ENCODE results near the gene IMP4.

The IMP4 gene

DNA sequence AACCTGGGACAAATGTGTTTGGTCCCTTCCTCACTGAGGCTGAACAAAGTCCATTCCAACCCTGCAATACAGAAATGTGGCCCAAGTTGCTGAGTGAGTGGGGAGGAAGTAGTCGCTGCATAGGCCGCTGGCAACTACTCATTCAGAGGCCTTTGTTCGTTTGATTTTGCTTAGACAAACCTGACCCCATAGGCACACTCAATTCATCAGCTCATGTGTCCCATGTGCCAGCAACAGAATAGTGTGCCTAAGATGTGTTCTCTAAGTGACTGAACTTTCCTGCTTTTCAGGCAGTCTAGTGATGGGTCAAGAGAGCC is 36.2 kb downstream of the IMP4 start:
- DNase-seq (ENCODE audit: insufficient read length, low spot score) (no peak), FAIRE-seq (no peak)
- TF ChIP-seq TAF1 (IDR thresholded peaks at IDR 0.05; ENCODE audit: low read depth, low read length) (no peak), POU2F2 (IDR thresholded peaks at IDR 0.05; ENCODE audit: low read depth, low read length) (no peak), POLR2AphosphoS5 (IDR thresholded peaks at IDR 0.05; ENCODE audit: low read depth, low read length) (no peak), POLR2A (IDR thresholded peaks at IDR 0.05; ENCODE audit: low read depth, low read length) (no peak), PAX5 (IDR thresholded peaks at IDR 0.05; ENCODE audit: insufficient read depth, low read length, severe bottlenecking) (no peak), SPI1 (IDR thresholded peaks at IDR 0.05; ENCODE audit: low read depth, low read length) (0 out of 2 replicates have a peak, but pooled peaks have one; percentile 1)

DNA sequence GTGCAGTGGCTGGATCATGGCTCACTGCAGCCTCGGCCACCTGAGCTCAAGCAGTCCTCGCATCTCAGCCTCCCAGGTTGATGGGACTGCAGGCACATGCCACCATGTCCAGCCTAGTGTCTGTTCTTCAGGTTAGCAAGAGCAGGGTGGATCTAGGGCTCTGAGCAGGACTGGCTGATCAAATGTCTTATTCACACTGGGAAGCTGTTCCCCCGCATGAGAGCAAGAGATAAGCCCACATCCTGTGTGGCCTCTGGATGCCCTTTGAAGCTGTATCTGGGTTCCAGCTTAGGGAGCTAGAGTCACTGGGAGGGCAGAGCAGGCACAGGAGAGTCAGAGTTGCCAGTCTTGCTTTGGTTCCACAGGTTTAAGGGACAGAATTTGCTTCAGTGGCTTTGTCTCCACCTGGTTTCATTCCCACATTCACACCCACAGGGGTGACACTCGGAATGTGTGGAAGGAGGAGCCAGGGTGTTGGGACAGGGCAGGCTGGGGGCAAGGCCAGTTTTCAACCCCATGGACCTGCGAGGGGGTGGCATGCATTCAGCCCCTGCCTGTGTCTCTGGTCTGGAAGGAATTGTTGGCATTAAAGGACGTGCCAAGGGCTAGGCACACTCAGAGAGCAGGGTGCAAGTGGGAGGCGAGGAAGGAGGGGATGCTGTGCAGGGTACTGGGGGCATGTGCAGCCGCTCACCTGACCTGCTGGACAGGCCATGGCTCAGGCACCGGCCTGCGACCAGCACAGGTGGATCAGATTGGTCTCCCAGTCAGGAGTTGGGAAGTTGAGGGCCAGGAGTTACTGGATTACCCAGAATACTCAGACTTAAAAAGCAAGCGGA is 37.6 kb downstream of the IMP4 start:
- TF ChIP-seq PAX5 (IDR thresholded peaks at IDR 0.05; ENCODE audit: insufficient read depth, low read length, severe bottlenecking) = no peak
- no peak for DNase-seq (ENCODE audit: insufficient read length, low spot score)

DNA sequence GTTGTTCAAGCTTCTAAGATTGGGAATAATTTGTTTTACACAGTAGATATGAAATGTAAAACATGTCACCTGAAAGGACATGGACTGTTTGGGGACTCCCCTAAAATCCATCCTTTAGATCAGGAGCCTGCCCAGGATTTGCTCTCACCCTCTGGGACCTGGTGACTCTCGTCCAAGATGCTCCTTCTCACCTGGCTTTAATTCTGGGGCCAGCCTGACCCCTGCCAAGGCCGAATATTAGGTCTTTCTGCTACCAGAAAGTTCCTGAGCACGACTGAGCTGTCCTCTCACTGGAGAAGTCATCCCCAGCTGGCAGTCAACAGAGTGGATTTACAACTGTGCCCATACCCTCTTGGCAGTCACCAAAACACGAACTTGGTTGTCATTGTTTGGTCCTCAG is 38.4 kb downstream of the IMP4 start:
- TF ChIP-seq POLR2AphosphoS5 (IDR thresholded peaks at IDR 0.05; ENCODE audit: low read depth, low read length) = no peak
- no peak for TF ChIP-seq POU2F2 (IDR thresholded peaks at IDR 0.05; ENCODE audit: low read depth, low read length)
- TF ChIP-seq TAF1 (IDR thresholded peaks at IDR 0.05; ENCODE audit: low read depth, low read length) = no peak
- no peak for TF ChIP-seq POLR2A (IDR thresholded peaks at IDR 0.05; ENCODE audit: low read depth, low read length)
- TF ChIP-seq SPI1 (IDR thresholded peaks at IDR 0.05; ENCODE audit: low read depth, low read length) = no peak
- TF ChIP-seq PAX5 (IDR thresholded peaks at IDR 0.05; ENCODE audit: insufficient read depth, low read length, severe bottlenecking) = no peak
- DNase-seq (ENCODE audit: insufficient read length, low spot score) = no peak

More for the DNA sequence above, 37.6 kb downstream of the IMP4 start:
- FAIRE-seq = peak; percentile 48

DNA sequence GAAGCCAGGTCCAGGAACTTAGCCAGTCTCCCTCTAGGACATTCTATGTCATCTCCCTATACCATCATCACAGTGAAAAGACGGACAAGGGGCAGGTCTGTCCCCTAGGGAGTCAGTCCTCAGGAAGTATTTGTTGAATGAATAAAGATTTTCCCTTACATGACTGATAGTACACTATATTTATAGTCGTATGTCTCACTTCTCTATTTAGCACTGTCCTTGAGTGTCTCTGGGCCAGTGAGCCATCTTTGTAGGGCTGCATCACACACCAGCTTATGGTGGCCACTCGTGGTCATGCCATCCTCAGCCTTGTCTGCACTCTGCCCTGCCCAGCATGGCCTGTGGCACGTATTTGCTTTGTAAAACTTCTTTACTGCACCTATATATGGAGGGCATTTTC is 38.9 kb downstream of the IMP4 start:
- no peak for TF ChIP-seq PAX5 (IDR thresholded peaks at IDR 0.05; ENCODE audit: insufficient read depth, low read length, severe bottlenecking)
- TF ChIP-seq POLR2A (IDR thresholded peaks at IDR 0.05; ENCODE audit: low read depth, low read length) = no peak
- peak; percentile 84 for TF ChIP-seq SPI1 (IDR thresholded peaks at IDR 0.05; ENCODE audit: low read depth, low read length)
- DNase-seq (ENCODE audit: insufficient read length, low spot score) = no peak
- no peak for FAIRE-seq

More for the DNA sequence above, 38.4 kb downstream of the IMP4 start:
- no peak for FAIRE-seq

DNA sequence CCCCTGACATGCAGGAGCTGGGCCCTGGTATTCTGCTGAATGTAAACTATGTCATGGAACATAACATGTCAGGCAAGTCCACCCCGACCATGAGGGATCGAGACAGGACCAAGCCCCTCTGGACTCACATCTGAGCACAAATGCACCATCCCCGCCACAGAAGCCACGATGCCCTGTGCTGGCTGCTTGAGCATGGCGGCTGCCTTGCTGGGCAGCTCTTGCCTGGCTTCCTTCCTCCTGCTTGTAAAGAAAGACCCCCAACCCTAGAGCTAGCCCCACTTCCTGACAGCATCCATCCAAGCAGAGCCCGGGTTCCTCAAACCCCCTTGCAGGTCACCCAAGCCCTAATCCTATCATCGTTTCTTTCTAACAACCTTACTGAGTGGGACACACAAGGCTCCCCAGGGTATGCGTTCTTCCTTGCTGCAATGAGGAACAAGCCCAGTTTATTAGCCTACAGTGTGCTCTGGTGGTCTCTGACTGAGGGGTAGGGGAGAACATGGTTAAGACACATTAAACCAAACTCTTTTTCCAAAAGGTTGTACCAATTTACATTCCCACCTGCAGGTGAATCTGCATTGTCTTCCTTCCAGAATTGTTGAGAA is 39.7 kb downstream of the IMP4 start:
- no peak for DNase-seq (ENCODE audit: insufficient read length, low spot score)
- FAIRE-seq = no peak
- TF ChIP-seq POLR2A (IDR thresholded peaks at IDR 0.05; ENCODE audit: low read depth, low read length) = no peak
- TF ChIP-seq POU2F2 (IDR thresholded peaks at IDR 0.05; ENCODE audit: low read depth, low read length) = no peak
- TF ChIP-seq SPI1 (IDR thresholded peaks at IDR 0.05; ENCODE audit: low read depth, low read length) = no peak
- no peak for TF ChIP-seq POLR2AphosphoS5 (IDR thresholded peaks at IDR 0.05; ENCODE audit: low read depth, low read length)
- TF ChIP-seq TAF1 (IDR thresholded peaks at IDR 0.05; ENCODE audit: low read depth, low read length) = no peak
- no peak for TF ChIP-seq PAX5 (IDR thresholded peaks at IDR 0.05; ENCODE audit: insufficient read depth, low read length, severe bottlenecking)

DNA sequence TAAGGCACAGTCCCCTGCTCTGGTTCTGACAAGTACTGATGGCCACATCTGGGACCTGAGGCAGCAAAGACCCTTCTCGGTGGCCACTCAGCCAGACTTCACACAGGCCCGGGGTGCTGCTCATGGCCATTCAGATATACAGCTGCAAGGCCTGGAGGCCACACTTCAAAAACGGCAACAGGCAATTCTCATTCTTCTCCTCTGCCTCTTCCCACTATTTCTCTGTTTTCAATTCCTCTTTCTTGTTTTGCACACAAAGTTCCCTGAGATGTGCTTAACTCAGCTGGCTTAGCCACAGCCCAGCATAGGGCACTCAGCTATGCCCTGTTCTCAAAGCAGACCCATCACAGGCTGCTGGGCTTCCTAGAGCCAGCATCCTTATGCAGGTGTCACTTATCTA is 43.0 kb downstream of the IMP4 start:
- peak; percentile 76 for FAIRE-seq
- TF ChIP-seq PAX5 (IDR thresholded peaks at IDR 0.05; ENCODE audit: insufficient read depth, low read length, severe bottlenecking) (no peak), SPI1 (IDR thresholded peaks at IDR 0.05; ENCODE audit: low read depth, low read length) (peak; percentile 97)
- DNase-seq (ENCODE audit: insufficient read length, low spot score) = no peak

DNA sequence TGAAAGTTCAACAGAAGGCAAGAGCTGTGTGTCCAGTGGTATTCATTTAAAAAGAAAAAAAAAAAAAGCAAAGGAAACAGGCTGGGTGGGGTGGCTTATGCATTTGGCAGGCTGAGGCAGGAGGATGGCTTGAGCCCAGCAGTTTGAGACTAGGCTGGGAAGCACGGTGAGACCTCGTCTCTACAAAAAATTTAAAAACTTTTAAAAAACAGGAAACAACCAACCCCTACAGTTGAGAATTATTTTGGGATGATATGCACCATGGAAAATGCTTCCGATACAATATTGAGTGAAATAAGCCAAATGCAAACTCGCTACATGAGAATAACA is 44.3 kb downstream of the IMP4 start:
- FAIRE-seq (no peak), DNase-seq (ENCODE audit: insufficient read length, low spot score) (no peak)
- no peak for TF ChIP-seq SPI1 (IDR thresholded peaks at IDR 0.05; ENCODE audit: low read depth, low read length)
- TF ChIP-seq POLR2A (IDR thresholded peaks at IDR 0.05; ENCODE audit: low read depth, low read length) = no peak
- TF ChIP-seq POLR2AphosphoS5 (IDR thresholded peaks at IDR 0.05; ENCODE audit: low read depth, low read length) = no peak
- TF ChIP-seq POU2F2 (IDR thresholded peaks at IDR 0.05; ENCODE audit: low read depth, low read length) = no peak
- TF ChIP-seq TAF1 (IDR thresholded peaks at IDR 0.05; ENCODE audit: low read depth, low read length) = no peak

DNA sequence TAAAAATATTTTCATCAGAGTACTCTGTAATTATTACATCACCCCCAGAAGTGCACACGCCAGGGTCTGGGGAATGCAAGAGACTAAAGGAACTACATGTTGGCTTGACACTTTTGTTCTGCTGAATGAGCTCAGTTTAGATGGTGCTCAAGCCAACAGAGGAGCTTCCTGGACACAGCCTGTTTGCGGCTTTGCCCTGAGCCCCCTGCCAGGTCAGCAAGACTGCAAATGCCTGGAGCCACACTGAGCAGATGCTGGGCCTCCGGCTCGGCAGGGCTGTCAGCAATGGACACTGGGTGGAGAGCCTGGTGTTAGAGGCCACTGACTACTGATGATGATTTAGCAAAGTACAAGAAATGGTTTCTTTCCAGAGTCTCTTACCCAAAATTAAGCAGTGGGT is 45.1 kb downstream of the IMP4 start:
- no peak for TF ChIP-seq SPI1 (IDR thresholded peaks at IDR 0.05; ENCODE audit: low read depth, low read length)
- DNase-seq (ENCODE audit: insufficient read length, low spot score) = no peak
- FAIRE-seq = peak; percentile 69

DNA sequence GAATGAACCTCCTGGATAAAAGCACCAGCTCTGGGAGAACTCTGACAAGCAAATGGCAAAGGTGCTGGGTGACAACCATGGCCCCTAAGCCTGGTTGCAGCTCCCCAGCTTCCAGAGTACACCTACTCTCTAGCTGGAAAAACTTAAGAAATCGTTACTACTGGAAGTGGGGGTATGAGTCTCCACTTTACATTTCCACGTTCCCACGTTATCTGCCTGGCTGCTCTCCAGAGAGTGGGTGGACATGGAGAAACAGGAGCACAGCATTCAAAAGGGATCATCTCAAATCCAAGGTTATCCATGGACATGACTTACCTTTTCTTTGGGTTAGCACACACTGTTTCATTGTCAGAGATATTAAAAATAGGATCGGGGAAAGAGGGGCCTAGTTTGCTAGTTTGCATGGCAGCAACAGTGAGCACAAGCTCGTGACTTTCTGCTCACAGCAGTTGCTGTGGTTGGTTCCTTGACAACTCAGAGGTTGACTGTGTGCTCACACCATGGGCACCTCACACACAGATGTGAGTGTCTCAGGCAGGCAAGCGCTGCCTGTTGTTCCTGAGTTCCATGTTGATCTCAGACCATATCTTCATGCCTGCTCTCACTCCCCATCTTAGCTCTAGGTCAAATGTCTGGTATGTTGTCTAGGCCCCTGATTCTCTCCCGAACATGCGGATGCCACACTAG is 45.7 kb downstream of the IMP4 start:
- TF ChIP-seq POLR2AphosphoS5 (IDR thresholded peaks at IDR 0.05; ENCODE audit: low read depth, low read length) = no peak
- TF ChIP-seq PAX5 (IDR thresholded peaks at IDR 0.05; ENCODE audit: insufficient read depth, low read length, severe bottlenecking) = no peak
- TF ChIP-seq TAF1 (IDR thresholded peaks at IDR 0.05; ENCODE audit: low read depth, low read length) = no peak
- no peak for TF ChIP-seq POU2F2 (IDR thresholded peaks at IDR 0.05; ENCODE audit: low read depth, low read length)
- no peak for TF ChIP-seq POLR2A (IDR thresholded peaks at IDR 0.05; ENCODE audit: low read depth, low read length)
- TF ChIP-seq SPI1 (IDR thresholded peaks at IDR 0.05; ENCODE audit: low read depth, low read length) = no peak
- peak; percentile 88 for FAIRE-seq
- no peak for DNase-seq (ENCODE audit: insufficient read length, low spot score)

DNA sequence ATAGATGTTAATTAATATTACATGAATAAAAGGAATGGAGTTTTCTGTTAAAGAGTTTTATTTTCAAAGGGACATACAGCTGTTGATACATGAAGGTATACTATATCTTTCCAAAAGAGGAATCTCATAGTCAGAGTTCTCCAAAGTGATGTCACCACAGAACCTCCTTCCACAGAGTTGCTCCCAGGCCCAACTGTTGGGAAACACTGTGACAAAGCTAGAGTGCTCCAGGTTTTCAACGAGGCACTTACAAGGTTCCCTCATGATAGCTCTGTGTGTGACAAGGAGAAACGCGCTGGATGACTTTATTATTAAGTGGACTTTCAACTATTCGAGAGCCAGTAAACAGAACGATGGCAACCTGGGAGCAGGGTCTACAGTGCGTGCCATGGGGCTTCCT is 46.7 kb downstream of the IMP4 start:
- TF ChIP-seq POLR2A (IDR thresholded peaks at IDR 0.05; ENCODE audit: low read depth, low read length) (no peak), SPI1 (IDR thresholded peaks at IDR 0.05; ENCODE audit: low read depth, low read length) (no peak), POLR2AphosphoS5 (IDR thresholded peaks at IDR 0.05; ENCODE audit: low read depth, low read length) (no peak), POU2F2 (IDR thresholded peaks at IDR 0.05; ENCODE audit: low read depth, low read length) (no peak), PAX5 (IDR thresholded peaks at IDR 0.05; ENCODE audit: insufficient read depth, low read length, severe bottlenecking) (no peak), TAF1 (IDR thresholded peaks at IDR 0.05; ENCODE audit: low read depth, low read length) (no peak)
- FAIRE-seq (no peak), DNase-seq (ENCODE audit: insufficient read length, low spot score) (no peak)
